Neuron (in vitro differentiated cells): Measurements from ENCODE around the gene AKAP6.
A peak's percentile ranks its signal among the peaks of the same experiment; 100 is the strongest.

ENCODE experiments used
- H2AFZ ChIP-seq: one replicate; pipeline ENCODE4 v1.6.1; 2013; ENCODE audit warnings: low read depth, mild to moderate bottlenecking, inconsistent platforms, low read length, moderate library complexity
- H3K27me3 ChIP-seq: one replicate; pipeline ENCODE4 v1.6.1; 2013; ENCODE audit warnings: low read length; ENCODE audit not compliant: insufficient read depth
- H3K36me3 ChIP-seq: one replicate; pipeline ENCODE4 v1.6.1; 2013; ENCODE audit warnings: low read length; ENCODE audit not compliant: insufficient read depth
- H3K4me1 ChIP-seq: one replicate; pipeline ENCODE4 v1.6.1; 2013; ENCODE audit warnings: low read length; ENCODE audit not compliant: insufficient read depth
- H3K4me3 ChIP-seq: 2 replicates; pipeline ENCODE4 v1.5.1; 2013; ENCODE audit warnings: mild to moderate bottlenecking, low read length, moderate library complexity
- H3K9me3 ChIP-seq: one replicate; pipeline ENCODE4 v1.6.1; 2013; ENCODE audit warnings: low read length

Gene AKAP6

GRCh38 chr14:32329146-32329545 lies at the start of gene AKAP6:
Gene AKAP6, plus strand, starts transcription at chr14:32329298. Its CDS starts 104,196 bp downstream, at chr14:32433494.
- no peak within 1 kb of the TSS for H2AFZ ChIP-seq
- peaks cover 46% of the 10 kb centered on the region for H3K4me1 ChIP-seq

GRCh38 chr14:32286602-32287001 lies 42.5 kb upstream of the AKAP6 start:
- no peak overlapping the region for H3K4me3 ChIP-seq
- no peaks in the 10 kb centered on the region for H3K4me1 ChIP-seq
- H3K9me3 ChIP-seq, result no peaks in the 10 kb centered on the region
- no peaks in the 10 kb centered on the region for H3K36me3 ChIP-seq
- no peak overlapping the region for H2AFZ ChIP-seq
- H3K27me3 ChIP-seq, result no peaks in the 10 kb centered on the region

More at GRCh38 chr14:32329146-32329545, at the start of gene AKAP6:
- H3K36me3 ChIP-seq, result no peaks in the 10 kb centered on the region
- H3K4me3 ChIP-seq, result peak within 1 kb of the TSS; percentile 56
- H3K9me3 ChIP-seq, result peaks cover 2% of the 10 kb centered on the region
- H3K27me3 ChIP-seq, result no peaks in the 10 kb centered on the region

GRCh38 chr14:32296366-32296765 lies 32.7 kb upstream of the AKAP6 start:
- no peak overlapping the region for H3K4me3 ChIP-seq
- no peaks in the 10 kb centered on the region for H3K27me3 ChIP-seq
- no peaks in the 10 kb centered on the region for H3K4me1 ChIP-seq
- no peak overlapping the region for H2AFZ ChIP-seq
- no peaks in the 10 kb centered on the region for H3K36me3 ChIP-seq
- no peaks in the 10 kb centered on the region for H3K9me3 ChIP-seq

- H3K4me3 ChIP-seq, result no peak overlapping the region
- no peaks in the 10 kb centered on the region for H3K9me3 ChIP-seq
- no peaks in the 10 kb centered on the region for H3K27me3 ChIP-seq
- H3K4me1 ChIP-seq, result no peaks in the 10 kb centered on the region
- no peak overlapping the region for H2AFZ ChIP-seq
- H3K36me3 ChIP-seq, result no peaks in the 10 kb centered on the region
These were observed 30.8 kb upstream of the AKAP6 start for GRCh38 chr14:32298346-32298745.

GRCh38 chr14:32300136-32300535 lies 29.0 kb upstream of the AKAP6 start:
- H3K9me3 ChIP-seq, result no peaks in the 10 kb centered on the region
- H3K4me1 ChIP-seq, result no peaks in the 10 kb centered on the region
- H3K27me3 ChIP-seq, result no peaks in the 10 kb centered on the region
- no peak overlapping the region for H3K4me3 ChIP-seq
- no peaks in the 10 kb centered on the region for H3K36me3 ChIP-seq
- H2AFZ ChIP-seq, result no peak overlapping the region

DNA sequence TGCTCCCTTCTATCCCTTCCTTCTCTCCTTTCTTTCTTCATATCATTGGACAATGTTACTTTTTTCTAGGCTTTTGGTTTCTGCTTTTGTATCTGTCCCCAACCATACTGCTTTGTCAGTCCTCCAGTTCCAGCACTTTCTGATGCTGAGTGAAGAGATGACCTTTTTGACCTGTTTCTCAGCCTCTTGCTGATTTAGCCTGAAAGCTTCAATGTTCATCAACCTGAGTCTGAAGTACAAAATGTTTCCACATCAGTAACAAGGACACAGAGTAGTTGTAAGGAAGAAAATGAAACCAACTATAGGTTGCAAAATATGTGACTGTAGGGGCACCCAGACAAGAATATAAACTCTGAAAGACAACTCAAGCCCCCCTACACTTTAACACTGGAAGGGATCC lies 25.2 kb upstream of the AKAP6 start:
- H3K36me3 ChIP-seq, result no peaks in the 10 kb centered on the region
- no peaks in the 10 kb centered on the region for H3K27me3 ChIP-seq
- no peak overlapping the region for H3K4me3 ChIP-seq
- H3K4me1 ChIP-seq, result no peaks in the 10 kb centered on the region
- H2AFZ ChIP-seq, result no peak overlapping the region
- H3K9me3 ChIP-seq, result no peaks in the 10 kb centered on the region

DNA sequence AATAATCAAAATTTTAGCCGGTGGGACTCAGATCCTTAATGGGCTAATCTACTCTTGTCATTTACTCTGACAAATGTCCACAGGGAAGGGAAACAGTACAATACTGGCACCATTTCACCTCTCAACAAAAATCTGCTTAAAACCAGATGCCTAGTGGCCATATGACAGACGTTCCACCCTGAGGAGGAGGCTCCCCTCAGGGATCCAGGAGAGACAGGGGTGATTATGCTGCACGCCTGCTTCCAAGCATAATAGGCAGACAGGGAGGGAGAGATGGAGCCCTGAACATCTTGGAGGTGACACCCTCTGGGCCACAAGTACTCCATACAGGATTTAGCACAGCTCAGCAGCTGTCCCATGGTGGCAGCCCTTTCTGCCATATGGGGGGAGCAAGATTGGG lies 24.8 kb upstream of the AKAP6 start:
- H2AFZ ChIP-seq, result no peak overlapping the region
- no peak overlapping the region for H3K4me3 ChIP-seq
- no peaks in the 10 kb centered on the region for H3K36me3 ChIP-seq
- no peaks in the 10 kb centered on the region for H3K9me3 ChIP-seq
- H3K4me1 ChIP-seq, result no peaks in the 10 kb centered on the region
- H3K27me3 ChIP-seq, result no peaks in the 10 kb centered on the region

- H2AFZ ChIP-seq, result no peak overlapping the region
- no peaks in the 10 kb centered on the region for H3K4me1 ChIP-seq
- H3K4me3 ChIP-seq, result no peak overlapping the region
- no peaks in the 10 kb centered on the region for H3K36me3 ChIP-seq
- no peaks in the 10 kb centered on the region for H3K9me3 ChIP-seq
- H3K27me3 ChIP-seq, result peaks cover 2% of the 10 kb centered on the region
These were observed 22.5 kb upstream of the AKAP6 start for GRCh38 chr14:32306549-32306948.

DNA sequence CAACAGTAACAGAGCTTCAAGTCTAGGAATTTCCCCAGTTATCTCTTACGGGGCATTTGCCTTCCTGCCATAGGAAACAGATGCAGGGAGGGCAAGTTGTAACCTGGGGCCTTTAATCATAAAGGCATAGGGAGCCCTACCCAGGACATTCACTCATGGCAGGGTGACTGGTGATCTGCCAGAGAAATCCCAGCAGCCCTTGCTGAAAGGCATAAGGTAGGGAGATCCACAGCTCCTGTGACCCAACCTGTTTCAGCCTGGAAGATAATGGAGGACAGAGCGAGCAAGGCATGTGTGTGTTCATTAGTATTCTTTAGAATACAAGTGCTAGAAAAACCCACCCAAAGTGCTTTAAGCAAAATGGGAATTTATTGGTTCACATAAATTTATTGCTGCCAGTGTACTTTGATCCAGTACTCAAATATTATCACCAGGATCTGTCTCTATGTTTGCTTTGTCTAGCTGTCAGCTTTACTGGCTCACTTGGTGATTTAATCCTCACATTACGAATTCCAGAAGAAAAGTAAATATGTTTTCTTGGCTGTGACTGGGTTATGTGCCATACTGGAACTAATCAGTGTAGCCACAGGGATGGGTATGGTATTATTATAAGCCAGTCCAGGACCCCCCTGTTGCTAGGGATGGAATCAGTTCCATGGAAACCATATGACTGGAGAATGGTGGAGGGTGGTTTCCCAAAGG lies 21.1 kb upstream of the AKAP6 start:
- Histone ChIP-seq H3K4me1 (no peaks in the 10 kb centered on the region), H2AFZ (no peak overlapping the region), H3K9me3 (no peaks in the 10 kb centered on the region)

DNA sequence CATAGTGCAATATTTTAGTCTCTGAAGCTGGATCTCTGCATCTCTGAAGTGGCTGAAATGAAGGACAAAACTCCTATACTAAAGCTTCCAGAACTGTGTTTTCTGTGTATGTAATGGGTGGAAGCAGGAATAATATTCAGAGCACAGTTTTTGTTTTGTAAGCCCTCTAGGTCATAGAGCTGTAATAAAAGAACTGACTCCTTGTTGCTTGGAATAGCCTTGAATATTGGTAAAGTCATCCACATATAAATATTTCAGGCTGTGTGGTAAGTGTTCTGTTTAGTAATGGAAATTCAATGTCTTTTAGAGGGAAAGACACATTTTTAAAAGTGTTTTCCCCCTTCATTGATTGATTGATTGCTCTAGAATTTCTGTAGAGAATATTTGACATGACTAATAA lies 18.2 kb upstream of the AKAP6 start:
- Histone ChIP-seq H3K4me1 (no peaks in the 10 kb centered on the region), H3K36me3 (no peaks in the 10 kb centered on the region), H3K4me3 (no peak overlapping the region), H3K9me3 (no peaks in the 10 kb centered on the region), H2AFZ (no peak overlapping the region), H3K27me3 (peaks cover 6% of the 10 kb centered on the region)

More for the DNA sequence above, 21.1 kb upstream of the AKAP6 start:
- peaks cover 2% of the 10 kb centered on the region for H3K27me3 ChIP-seq
- H3K4me3 ChIP-seq, result no peak overlapping the region
- no peaks in the 10 kb centered on the region for H3K36me3 ChIP-seq

- Histone ChIP-seq H3K36me3 (no peaks in the 10 kb centered on the region), H3K9me3 (no peaks in the 10 kb centered on the region), H3K4me3 (no peak overlapping the region), H2AFZ (no peak overlapping the region), H3K27me3 (peaks cover 6% of the 10 kb centered on the region), H3K4me1 (no peaks in the 10 kb centered on the region)
These were observed 17.6 kb upstream of the AKAP6 start for GRCh38 chr14:32311294-32312009.

GRCh38 chr14:32312010-32312331 lies 17.1 kb upstream of the AKAP6 start:
- Histone ChIP-seq H2AFZ (no peak overlapping the region), H3K4me1 (no peaks in the 10 kb centered on the region), H3K9me3 (no peaks in the 10 kb centered on the region), H3K27me3 (peaks cover 6% of the 10 kb centered on the region), H3K4me3 (no peak overlapping the region), H3K36me3 (no peaks in the 10 kb centered on the region)

- Histone ChIP-seq H3K36me3 (no peaks in the 10 kb centered on the region), H2AFZ (no peak overlapping the region), H3K9me3 (no peaks in the 10 kb centered on the region), H3K4me3 (no peak overlapping the region), H3K4me1 (no peaks in the 10 kb centered on the region), H3K27me3 (peaks cover 6% of the 10 kb centered on the region)
These were observed 15.2 kb upstream of the AKAP6 start for GRCh38 chr14:32313844-32314376.
